ENCODE measurements around the gene PIGV.
"Not testable (repeated sequence)": the region's sequence is repeated elsewhere in the genome, so short reads cannot be mapped to it uniquely, and the experiment has no call there.

The PIGV gene

DNA sequence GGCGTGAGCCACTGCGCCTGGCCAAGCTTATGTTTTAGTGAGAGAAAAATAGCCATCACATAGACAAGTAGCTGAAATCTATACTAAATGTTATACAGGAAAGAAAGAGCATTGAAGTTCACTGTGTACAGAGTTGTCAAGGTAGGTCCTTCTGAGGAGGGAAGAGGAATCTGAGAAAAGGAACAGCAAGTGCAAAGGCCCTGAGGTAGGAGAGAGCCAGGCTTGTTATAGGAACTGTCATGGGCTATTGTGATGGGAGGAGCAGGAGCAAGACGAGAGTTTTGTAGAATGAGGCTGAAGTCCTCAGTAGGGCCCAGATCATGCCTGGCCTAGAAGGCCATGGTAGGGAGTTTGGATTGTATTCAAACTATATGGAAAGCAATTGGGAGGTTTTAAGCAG is 43.3 kb downstream of the PIGV start:
- no peak for DNase-seq (ENCODE audit: low read depth in 2 of 2)
- no peak overlapping the region for H3K4me3 ChIP-seq (replicated peaks in 1 of 2; ENCODE audit: low read depth in 2 of 2, low read length in 2 of 2)
- TF ChIP-seq, protein P1, sequence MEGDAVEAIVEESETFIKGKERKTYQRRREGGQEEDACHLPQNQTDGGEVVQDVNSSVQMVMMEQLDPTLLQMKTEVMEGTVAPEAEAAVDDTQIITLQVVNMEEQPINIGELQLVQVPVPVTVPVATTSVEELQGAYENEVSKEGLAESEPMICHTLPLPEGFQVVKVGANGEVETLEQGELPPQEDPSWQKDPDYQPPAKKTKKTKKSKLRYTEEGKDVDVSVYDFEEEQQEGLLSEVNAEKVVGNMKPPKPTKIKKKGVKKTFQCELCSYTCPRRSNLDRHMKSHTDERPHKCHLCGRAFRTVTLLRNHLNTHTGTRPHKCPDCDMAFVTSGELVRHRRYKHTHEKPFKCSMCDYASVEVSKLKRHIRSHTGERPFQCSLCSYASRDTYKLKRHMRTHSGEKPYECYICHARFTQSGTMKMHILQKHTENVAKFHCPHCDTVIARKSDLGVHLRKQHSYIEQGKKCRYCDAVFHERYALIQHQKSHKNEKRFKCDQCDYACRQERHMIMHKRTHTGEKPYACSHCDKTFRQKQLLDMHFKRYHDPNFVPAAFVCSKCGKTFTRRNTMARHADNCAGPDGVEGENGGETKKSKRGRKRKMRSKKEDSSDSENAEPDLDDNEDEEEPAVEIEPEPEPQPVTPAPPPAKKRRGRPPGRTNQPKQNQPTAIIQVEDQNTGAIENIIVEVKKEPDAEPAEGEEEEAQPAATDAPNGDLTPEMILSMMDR (IDR thresholded peaks at IDR 0.05; ENCODE audit: low read depth, low read length), result no peak

DNA sequence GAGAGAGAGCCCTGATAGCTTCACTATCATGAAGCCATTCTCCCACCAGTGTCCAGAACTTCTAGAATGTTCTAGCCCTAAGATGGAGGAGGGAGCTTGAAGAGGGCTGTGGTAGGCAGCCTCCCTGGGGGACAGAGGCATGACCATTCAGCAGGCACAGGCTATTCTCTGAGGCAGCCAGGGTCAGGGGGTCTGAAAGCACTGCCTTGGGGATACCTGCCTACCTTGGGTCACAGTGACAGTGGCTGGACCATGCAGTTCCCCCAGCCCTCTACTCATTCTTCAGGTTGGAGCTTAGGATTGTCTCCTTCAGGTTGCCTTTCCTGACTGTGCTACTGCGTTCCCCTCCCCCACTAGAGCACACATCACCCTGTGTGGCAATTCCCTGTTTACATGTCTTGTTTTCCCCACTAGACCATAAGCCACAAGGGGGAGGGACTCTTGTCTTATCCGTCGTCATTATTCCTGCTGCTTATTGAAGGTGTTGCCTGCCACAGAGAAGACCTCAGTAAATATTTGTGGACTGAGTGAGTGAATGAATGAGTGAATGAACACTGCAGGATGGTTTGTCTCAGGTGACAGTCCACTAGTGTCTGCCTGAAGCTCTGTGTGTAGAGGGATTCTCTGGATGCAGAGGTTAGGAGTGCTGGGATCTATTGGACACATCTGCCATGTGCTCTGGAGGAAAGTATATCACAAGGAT is 43.9 kb downstream of the PIGV start:
- H3K4me3 ChIP-seq (replicated peaks in 1 of 2; ENCODE audit: low read depth in 2 of 2, low read length in 2 of 2), result no peak overlapping the region

DNA sequence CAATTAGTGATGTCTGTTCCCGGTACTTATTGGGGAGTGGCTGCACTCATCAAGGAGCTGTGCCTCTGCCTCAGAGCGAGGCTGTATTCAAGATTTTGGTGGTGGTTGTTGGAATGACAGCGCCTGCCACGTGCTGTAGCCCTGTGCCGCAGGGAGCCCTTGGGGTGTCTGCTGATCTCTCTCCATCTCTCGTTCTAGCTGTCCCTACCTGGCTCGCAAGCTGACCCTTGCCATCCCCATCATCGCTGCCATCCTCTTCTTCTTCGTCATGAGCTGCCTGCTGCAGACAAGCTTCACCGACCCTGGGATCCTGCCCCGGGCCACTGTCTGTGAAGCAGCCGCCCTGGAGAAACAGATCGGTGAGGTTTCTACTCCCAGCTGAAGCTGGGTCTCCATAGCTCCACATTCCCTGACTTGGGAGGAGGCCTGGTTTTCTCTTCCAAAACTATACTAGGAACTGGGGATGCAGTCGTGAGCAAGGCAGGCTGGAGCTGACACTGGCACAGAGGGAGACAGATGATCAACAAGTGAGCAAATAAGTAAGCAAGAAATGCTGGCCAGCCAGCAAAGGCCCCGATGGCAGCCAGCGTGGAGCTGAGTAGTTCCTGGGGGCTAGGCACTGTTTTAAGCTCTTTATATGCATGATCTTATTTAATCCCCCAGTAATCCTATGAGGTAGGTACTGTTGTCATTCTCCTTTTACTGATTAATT is 44.7 kb downstream of the PIGV start:
- TF ChIP-seq, protein P1 (IDR thresholded peaks at IDR 0.05; ENCODE audit: low read depth, low read length), result no peak
- no peak overlapping the region for H3K4me3 ChIP-seq (replicated peaks in 1 of 2; ENCODE audit: low read depth in 2 of 2, low read length in 2 of 2)
- DNase-seq (ENCODE audit: low read depth in 2 of 2), result no peak

More for the DNA sequence above, 43.9 kb downstream of the PIGV start:
- DNase-seq (ENCODE audit: low read depth in 2 of 2), result peak; percentile 17 to 25
- TF ChIP-seq, protein P1 (IDR thresholded peaks at IDR 0.05; ENCODE audit: low read depth, low read length), result no peak

DNA sequence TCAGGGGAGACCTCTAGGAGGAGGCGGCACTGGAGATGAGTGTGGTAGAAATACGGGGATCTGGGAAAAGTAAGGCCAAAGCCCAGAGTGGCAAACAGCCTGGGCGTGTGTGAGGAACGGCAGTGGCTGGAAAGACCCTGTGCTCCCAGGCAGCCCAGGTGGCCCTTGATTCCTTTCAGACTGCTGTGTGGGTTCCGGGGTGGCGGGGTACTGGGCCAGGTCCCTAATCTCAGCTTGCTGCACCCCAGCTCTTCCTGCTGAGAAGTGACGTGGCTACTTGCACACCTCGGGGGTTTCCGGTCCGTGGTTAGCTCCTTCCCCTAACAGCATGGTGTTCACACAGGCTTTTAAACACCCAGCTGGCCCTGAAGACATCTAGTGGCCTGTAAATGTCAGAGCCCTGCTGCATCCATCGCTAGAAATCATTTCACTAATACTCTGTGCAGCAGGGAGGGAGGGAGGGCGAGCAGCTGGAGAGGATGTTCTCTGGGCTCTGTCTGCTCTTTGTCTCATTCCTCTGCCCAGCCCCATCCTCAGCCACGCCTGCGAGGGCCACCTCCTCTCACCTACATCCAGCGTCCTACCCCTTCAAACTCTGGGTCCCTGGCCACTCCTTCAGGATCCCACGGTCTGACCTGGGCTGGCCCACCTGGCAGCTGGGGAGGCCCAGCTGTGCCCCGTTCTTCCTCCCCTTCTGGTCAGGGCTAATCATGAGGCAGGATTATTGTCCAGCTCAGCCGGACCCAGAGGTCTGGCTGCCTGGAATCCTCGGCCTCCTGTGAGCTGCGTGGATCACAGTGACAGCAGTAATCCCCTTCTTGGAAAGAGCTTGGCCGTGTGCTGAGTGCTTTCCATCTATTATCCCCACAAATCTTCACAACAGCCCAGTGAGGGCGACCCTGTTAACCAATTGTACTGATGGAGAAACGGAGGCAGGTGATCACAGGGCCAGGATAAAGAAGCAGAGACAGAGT is 46.0 kb downstream of the PIGV start:
- no peak for DNase-seq (ENCODE audit: low read depth in 2 of 2)
- TF ChIP-seq, protein P1 (IDR thresholded peaks at IDR 0.05; ENCODE audit: low read depth, low read length), result no peak
- H3K4me3 ChIP-seq (replicated peaks in 1 of 2; ENCODE audit: low read depth in 2 of 2, low read length in 2 of 2), result no peak overlapping the region

DNA sequence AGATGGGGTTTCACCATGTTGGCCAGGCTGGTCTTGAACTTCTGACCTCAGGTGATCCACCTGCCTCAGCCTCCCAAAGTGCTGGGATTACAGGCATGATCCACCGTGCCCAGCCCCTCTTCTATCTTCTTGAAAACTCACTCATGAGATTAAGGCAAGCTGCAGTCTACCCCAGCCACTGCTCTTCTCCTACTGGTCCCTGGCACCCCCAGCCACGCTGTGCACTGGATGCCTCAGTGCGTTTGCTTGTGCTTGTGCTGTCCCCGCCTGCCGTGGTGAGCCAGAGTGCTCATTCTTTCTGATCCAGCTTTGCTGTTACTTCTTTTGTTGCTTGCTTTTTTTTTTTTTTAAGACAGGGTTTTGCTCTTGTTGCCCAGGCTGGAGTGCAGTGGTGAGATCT is 49.9 kb downstream of the PIGV start:
- not testable (repeated sequence) for H3K4me3 ChIP-seq (replicated peaks in 1 of 2; ENCODE audit: low read depth in 2 of 2, low read length in 2 of 2)

DNA sequence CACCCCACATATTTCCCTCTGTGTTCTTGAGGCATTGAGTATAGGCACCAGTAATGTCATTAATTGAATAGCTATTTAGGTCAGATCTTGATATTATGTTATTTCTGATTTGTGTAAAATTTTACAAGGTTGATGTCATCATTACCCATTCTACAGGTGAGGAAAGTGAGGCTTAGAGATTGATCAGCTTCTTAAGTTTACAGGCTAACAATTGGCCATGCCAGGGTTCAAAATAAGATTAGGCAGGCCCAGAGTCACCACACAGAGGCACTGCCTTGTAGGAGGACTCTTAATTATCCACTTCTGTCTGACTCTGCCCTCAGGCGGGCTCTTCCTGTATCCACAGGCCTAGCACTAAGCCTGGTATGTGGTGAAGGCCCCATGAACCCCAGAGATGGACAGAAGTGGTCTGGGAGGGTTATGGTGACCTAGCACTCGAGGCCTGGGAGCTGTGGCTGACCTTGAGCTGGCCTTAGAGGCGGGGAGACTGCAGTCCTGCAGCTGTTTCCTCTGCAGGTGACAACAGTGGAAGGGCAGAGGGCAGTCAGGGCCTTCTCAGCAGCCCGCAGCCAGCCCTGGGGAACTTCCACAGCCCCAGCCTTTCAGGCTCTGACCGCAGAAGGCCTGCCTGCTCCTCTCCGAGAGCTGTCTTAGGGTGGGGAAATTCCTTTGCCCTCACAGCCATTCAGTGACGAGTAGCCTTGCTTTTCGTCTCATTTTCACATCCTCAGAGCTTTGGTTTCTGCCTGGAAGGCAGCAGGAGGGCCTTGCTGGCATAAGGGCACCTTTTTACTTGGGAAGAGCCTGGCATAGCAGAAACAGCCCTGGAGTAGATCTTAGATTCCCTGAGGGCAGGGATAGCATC is 51.0 kb downstream of the PIGV start:
- DNase-seq (ENCODE audit: low read depth in 2 of 2), result no peak
- no peak overlapping the region for H3K4me3 ChIP-seq (replicated peaks in 1 of 2; ENCODE audit: low read depth in 2 of 2, low read length in 2 of 2)
- TF ChIP-seq, protein P1 (IDR thresholded peaks at IDR 0.05; ENCODE audit: low read depth, low read length), result no peak

More for the DNA sequence above, 49.9 kb downstream of the PIGV start:
- DNase-seq (ENCODE audit: low read depth in 2 of 2), result not testable (repeated sequence)

Data from cardiac fibroblast (primary cell).